ENCODE data around the gene PHEX. TPM values are rescaled to one million over a fixed set of nuclear protein-coding genes. Genes with fewer than 3 reads are reported as not detected.

Gene PHEX
- total RNA-seq, 2 donors from 2014 or later = 0.19 to 1.9 TPM

- Mint-ChIP-seq H3K9me3 (no peaks in the 10 kb centered on the region), H3K36me3 (ENCODE audit: low read depth) (no peaks in the 10 kb centered on the region), H3K27ac (no peak overlapping the region), H3K4me3 (no peak overlapping the region), H3K4me1 (peaks cover 6% of the 10 kb centered on the region), H3K27me3 (no peaks in the 10 kb centered on the region)
- no peak for ATAC-seq (replicated peaks)
Observed at GRCh38 chrX:22025751-22026150, 6.4 kb upstream of the PHEX start.

- Mint-ChIP-seq H3K27ac (no peak overlapping the region), H3K4me3 (no peak overlapping the region), H3K27me3 (no peaks in the 10 kb centered on the region), H3K36me3 (ENCODE audit: low read depth) (no peaks in the 10 kb centered on the region), H3K4me1 (peaks cover 6% of the 10 kb centered on the region), H3K9me3 (no peaks in the 10 kb centered on the region)
- no peak for ATAC-seq (replicated peaks)
Observed at GRCh38 chrX:22026731-22027130, 5.4 kb upstream of the PHEX start.

- Mint-ChIP-seq H3K4me1 (peaks cover 3% of the 10 kb centered on the region), H3K27ac (no peak overlapping the region), H3K27me3 (no peaks in the 10 kb centered on the region), H3K36me3 (ENCODE audit: low read depth) (no peaks in the 10 kb centered on the region), H3K9me3 (no peaks in the 10 kb centered on the region), H3K4me3 (no peak overlapping the region)
- ATAC-seq (replicated peaks) = no peak
Observed at GRCh38 chrX:22032506-22032905, 381 bp downstream of the PHEX start.

- no peak overlapping the region for H3K27ac Mint-ChIP-seq
- ATAC-seq (replicated peaks) = no peak
- H3K4me1 Mint-ChIP-seq = no peaks in the 10 kb centered on the region
- no peaks in the 10 kb centered on the region for H3K36me3 Mint-ChIP-seq (ENCODE audit: low read depth)
- no peaks in the 10 kb centered on the region for H3K9me3 Mint-ChIP-seq
- peak overlapping the region; percentile 4 for H3K4me3 Mint-ChIP-seq
- no peaks in the 10 kb centered on the region for H3K27me3 Mint-ChIP-seq
Observed at GRCh38 chrX:22033818-22034217, 1.7 kb downstream of the PHEX start.

- Mint-ChIP-seq H3K27me3 (no peaks in the 10 kb centered on the region), H3K4me3 (no peak overlapping the region), H3K9me3 (no peaks in the 10 kb centered on the region), H3K4me1 (no peaks in the 10 kb centered on the region), H3K36me3 (ENCODE audit: low read depth) (no peaks in the 10 kb centered on the region), H3K27ac (no peak overlapping the region)
- ATAC-seq (replicated peaks) = no peak
Observed at GRCh38 chrX:22035236-22035635, 3.1 kb downstream of the PHEX start.

- no peaks in the 10 kb centered on the region for H3K36me3 Mint-ChIP-seq (ENCODE audit: low read depth)
- no peak overlapping the region for H3K27ac Mint-ChIP-seq
- no peak for ATAC-seq (replicated peaks)
- no peaks in the 10 kb centered on the region for H3K4me1 Mint-ChIP-seq
- H3K9me3 Mint-ChIP-seq = no peaks in the 10 kb centered on the region
- no peaks in the 10 kb centered on the region for H3K27me3 Mint-ChIP-seq
- peak overlapping the region; percentile 23 for H3K4me3 Mint-ChIP-seq
Observed at GRCh38 chrX:22037225-22037624, 5.1 kb downstream of the PHEX start.

- no peak overlapping the region for H3K27ac Mint-ChIP-seq
- no peaks in the 10 kb centered on the region for H3K4me1 Mint-ChIP-seq
- no peaks in the 10 kb centered on the region for H3K27me3 Mint-ChIP-seq
- no peak overlapping the region for H3K4me3 Mint-ChIP-seq
- H3K36me3 Mint-ChIP-seq (ENCODE audit: low read depth) = no peaks in the 10 kb centered on the region
- no peaks in the 10 kb centered on the region for H3K9me3 Mint-ChIP-seq
- no peak for ATAC-seq (replicated peaks)
Observed at GRCh38 chrX:22037911-22038537, 5.9 kb downstream of the PHEX start.

GRCh38 chrX:22039541-22039940, 7.4 kb downstream of the PHEX start:
- Mint-ChIP-seq H3K4me1 (no peaks in the 10 kb centered on the region), H3K27me3 (no peaks in the 10 kb centered on the region), H3K27ac (no peak overlapping the region), H3K4me3 (no peak overlapping the region), H3K36me3 (ENCODE audit: low read depth) (no peaks in the 10 kb centered on the region), H3K9me3 (no peaks in the 10 kb centered on the region)
- no peak for ATAC-seq (replicated peaks)

GRCh38 chrX:22040184-22040583, 8.1 kb downstream of the PHEX start:
- no peak overlapping the region for H3K4me3 Mint-ChIP-seq
- H3K4me1 Mint-ChIP-seq = no peaks in the 10 kb centered on the region
- H3K27me3 Mint-ChIP-seq = no peaks in the 10 kb centered on the region
- H3K36me3 Mint-ChIP-seq (ENCODE audit: low read depth) = no peaks in the 10 kb centered on the region
- H3K27ac Mint-ChIP-seq = peak overlapping the region; percentile 69
- no peak for ATAC-seq (replicated peaks)
- H3K9me3 Mint-ChIP-seq = no peaks in the 10 kb centered on the region

GRCh38 chrX:22041907-22042530, 9.9 kb downstream of the PHEX start:
- H3K9me3 Mint-ChIP-seq = no peaks in the 10 kb centered on the region
- no peak overlapping the region for H3K27ac Mint-ChIP-seq
- no peaks in the 10 kb centered on the region for H3K27me3 Mint-ChIP-seq
- H3K4me3 Mint-ChIP-seq = no peak overlapping the region
- no peaks in the 10 kb centered on the region for H3K36me3 Mint-ChIP-seq (ENCODE audit: low read depth)
- no peaks in the 10 kb centered on the region for H3K4me1 Mint-ChIP-seq
- ATAC-seq (replicated peaks) = no peak

GRCh38 chrX:22043872-22044271, 11.7 kb downstream of the PHEX start:
- Mint-ChIP-seq H3K27me3 (no peaks in the 10 kb centered on the region), H3K36me3 (ENCODE audit: low read depth) (no peaks in the 10 kb centered on the region), H3K4me1 (no peaks in the 10 kb centered on the region), H3K9me3 (no peaks in the 10 kb centered on the region), H3K27ac (no peak overlapping the region), H3K4me3 (no peak overlapping the region)
- ATAC-seq (replicated peaks) = no peak

GRCh38 chrX:22047468-22047867, 15.3 kb downstream of the PHEX start:
- no peak for ATAC-seq (replicated peaks)
- no peaks in the 10 kb centered on the region for H3K4me1 Mint-ChIP-seq
- no peaks in the 10 kb centered on the region for H3K36me3 Mint-ChIP-seq (ENCODE audit: low read depth)
- H3K27ac Mint-ChIP-seq = no peak overlapping the region
- H3K4me3 Mint-ChIP-seq = no peak overlapping the region
- H3K27me3 Mint-ChIP-seq = no peaks in the 10 kb centered on the region
- H3K9me3 Mint-ChIP-seq = no peaks in the 10 kb centered on the region

- H3K36me3 Mint-ChIP-seq (ENCODE audit: low read depth) = no peaks in the 10 kb centered on the region
- H3K9me3 Mint-ChIP-seq = no peaks in the 10 kb centered on the region
- no peak for ATAC-seq (replicated peaks)
- no peak overlapping the region for H3K4me3 Mint-ChIP-seq
- no peak overlapping the region for H3K27ac Mint-ChIP-seq
- H3K27me3 Mint-ChIP-seq = no peaks in the 10 kb centered on the region
- no peaks in the 10 kb centered on the region for H3K4me1 Mint-ChIP-seq
Observed at GRCh38 chrX:22053481-22053880, 21.4 kb downstream of the PHEX start.

GRCh38 chrX:22056235-22056634, 24.1 kb downstream of the PHEX start:
- ATAC-seq (replicated peaks) = no peak
- Mint-ChIP-seq H3K27me3 (no peaks in the 10 kb centered on the region), H3K4me3 (no peak overlapping the region), H3K36me3 (ENCODE audit: low read depth) (no peaks in the 10 kb centered on the region), H3K27ac (no peak overlapping the region), H3K4me1 (peaks cover 8% of the 10 kb centered on the region), H3K9me3 (no peaks in the 10 kb centered on the region)

- no peaks in the 10 kb centered on the region for H3K9me3 Mint-ChIP-seq
- peaks cover 12% of the 10 kb centered on the region for H3K4me1 Mint-ChIP-seq
- H3K4me3 Mint-ChIP-seq = no peak overlapping the region
- no peaks in the 10 kb centered on the region for H3K36me3 Mint-ChIP-seq (ENCODE audit: low read depth)
- H3K27ac Mint-ChIP-seq = no peak overlapping the region
- peak; percentile 31 for ATAC-seq (replicated peaks)
- H3K27me3 Mint-ChIP-seq = no peaks in the 10 kb centered on the region
Observed at GRCh38 chrX:22057667-22058066, 25.5 kb downstream of the PHEX start.
